HepG2 (cell line): ENCODE data around the gene KCNG4. TPM values are rescaled to one million over a fixed set of nuclear protein-coding genes. Genes with fewer than 3 reads are reported as not detected.

Source experiments
- ATF2 ChIP-seq: sonication (generic); formaldehyde crosslinking; IDR thresholded peaks from 2 replicates; pipeline ENCODE4 v1.4.0; 2020; ENCODE audit warnings: missing genetic modification reagents
- E2F5 ChIP-seq: sonication (generic); formaldehyde crosslinking; conservative IDR thresholded peaks from 2 replicates; pipeline ENCODE4 v1.4.0; 2020; ENCODE audit warnings: missing genetic modification reagents
- KDM3A ChIP-seq: IDR thresholded peaks from 2 replicates; pipeline ENCODE4 v1.6.1; 2018; ENCODE audit warnings: low read depth, missing compliant biosample characterization
- MLLT10 ChIP-seq: sonication (generic); formaldehyde crosslinking; IDR thresholded peaks from 2 replicates; pipeline ENCODE4 v1.4.0; 2020; ENCODE audit warnings: missing genetic modification reagents
- MLX ChIP-seq: IDR thresholded peaks from 2 replicates; pipeline ENCODE4 v1.6.1; 2016
- NFYB ChIP-seq: sonication (generic); formaldehyde crosslinking; IDR thresholded peaks from 2 replicates; pipeline ENCODE4 v1.4.0; 2020; ENCODE audit warnings: missing genetic modification reagents
- PBX2 ChIP-seq: IDR thresholded peaks from 2 replicates; pipeline ENCODE4 v1.6.1; 2016; ENCODE audit warnings: control low read depth
- PLRG1 ChIP-seq: fragments of 450-650 bp; conservative IDR thresholded peaks from 2 replicates; pipeline ENCODE4 v1.6.1; 2016
- PRDM15 ChIP-seq: sonication (generic); formaldehyde crosslinking; IDR thresholded peaks from 2 replicates; pipeline ENCODE4 v1.4.0; 2020; ENCODE audit warnings: missing genetic modification reagents
- RFX1 ChIP-seq: fragments of 450-650 bp; IDR thresholded peaks from 2 replicates; pipeline ENCODE4 v1.6.1; 2017
- SMAD1 ChIP-seq: sonication (generic); formaldehyde crosslinking; IDR thresholded peaks from 2 replicates; pipeline ENCODE4 v1.4.0; 2020; ENCODE audit warnings: missing genetic modification reagents, low read depth, mild to moderate bottlenecking, borderline replicate concordance
- TRIM22 ChIP-seq: fragments of 450-650 bp; IDR thresholded peaks from 2 replicates; pipeline ENCODE4 v1.6.1; 2017
- ZMAT5 ChIP-seq: sonication (generic); formaldehyde crosslinking; IDR thresholded peaks from 2 replicates; pipeline ENCODE4 v1.5.0; 2020; ENCODE audit warnings: mild to moderate bottlenecking, low read depth, missing genetic modification reagents, borderline replicate concordance
- ZNF232 ChIP-seq: sonication (generic); formaldehyde crosslinking; IDR thresholded peaks from 2 replicates; pipeline ENCODE4 v1.4.0; 2020; ENCODE audit warnings: missing genetic modification reagents, borderline replicate concordance
- ZNF550 ChIP-seq: sonication (generic); formaldehyde crosslinking; IDR thresholded peaks from 2 replicates; pipeline ENCODE4 v1.4.0; 2020; ENCODE audit warnings: mild to moderate bottlenecking, missing genetic modification reagents, borderline replicate concordance
- ZNF720 ChIP-seq: sonication (generic); formaldehyde crosslinking; IDR thresholded peaks from 2 replicates; pipeline ENCODE4 v1.4.0; 2020; ENCODE audit warnings: missing genetic modification reagents
- ZNF772 ChIP-seq: sonication (generic); formaldehyde crosslinking; IDR thresholded peaks from 2 replicates; pipeline ENCODE4 v1.5.0; 2020; ENCODE audit warnings: mild to moderate bottlenecking, missing genetic modification reagents
- polyA plus RNA-seq, 8 experiments: library from polyadenylated mRNA; depleted of rRNA in 3 of 8; stranded (reverse) in 7 of 8; unstranded in 1 of 8; fragments of >200 nt; fragmentation: Illumina TruSeq in 4 of 8; extraction: Trizol in 4 of 8; gene quantifications; 2 replicates each; pipeline versions ENCODE4 v1.2.1 to v1.2.3, GENCODE V29; 2011 to 2016; ENCODE audit warnings: low read depth in 4 of 8, missing spikeins in 1 of 8, mixed read lengths in 1 of 8; ENCODE audit not compliant: insufficient read depth in 1 of 8
- total RNA-seq, 5 experiments: library from RNA; depleted of rRNA; stranded (reverse); fragments of >200 nt; fragmentation: Illumina TruSeq; extraction: Trizol; gene quantifications; 2 replicates each; pipeline ENCODE4 v1.2.3, GENCODE V29; 2016; ENCODE audit warnings: low read depth in 1 of 5

The KCNG4 gene
- total and polyA plus RNA-seq, 2 of the 13 experiments (the other 11 are each of a cell fraction or from before 2014, with no cell fraction given): not detected

GRCh38 chr16:84281074-84281473 is 41.3 kb upstream of the KCNG4 start (continued):
- TF ChIP-seq PRDM15 (CRISPR knock-in tag) (no peak), ZNF720 (CRISPR knock-in tag) (no peak), MLLT10 (CRISPR knock-in tag) (no peak), ATF2 (CRISPR knock-in tag) (no peak), ZNF232 (CRISPR knock-in tag) (no peak), E2F5 (CRISPR knock-in tag) (no peak), RFX1 (no peak), KDM3A (CRISPR knock-in tag) (no peak), ZNF772 (no peak), ZMAT5 (CRISPR knock-in tag) (no peak), ZNF550 (CRISPR knock-in tag) (no peak), SMAD1 (no peak), MLX (CRISPR knock-in tag) (no peak), PLRG1 (no peak), PBX2 (peak; percentile 79), NFYB (CRISPR knock-in tag) (peak; percentile 85), TRIM22 (no peak)
